HCT116 (cell line): ENCODE results near the gene RECK. TPM values are rescaled to one million over a fixed set of nuclear protein-coding genes. Genes with fewer than 3 reads are reported as not detected.

Experiments
- ATAC-seq: fragments of 200-7000 bp; cut with Tn5 transposase; 2 replicates; pipeline ENCODE4 v1.9.1; 2020; ENCODE audit warnings: mild to moderate bottlenecking, moderate library complexity
- BruUV-seq: library from RNA; stranded (reverse); fragments of 400-500 nt; replicated peaks from 2 replicates; lab custom pipeline; 2021; lab: Mats Ljungman, UMichigan
- CTCF ChIA-PET: fragments of 300-600 bp; sonication (Branson Sonifier 250); formaldehyde crosslinking; loops from one replicate; lab custom pipeline; 2021; ENCODE audit warnings: antibody characterized with exemption; lab: Charles Lee
- POLR2A ChIA-PET: fragments of 300-600, 350-600 bp; sonication (Branson Sonifier 250); formaldehyde crosslinking; loops from one replicate; lab custom pipeline; 2021; ENCODE audit warnings: antibody characterized with exemption; lab: Charles Lee
- RAD21 ChIA-PET, 2 experiments: fragments of 300-600 bp; sonication (Branson Sonifier 250); formaldehyde crosslinking; loops; one replicate each; lab custom pipeline; 2023; ENCODE audit warnings: low total read pairs in 2 of 2; ENCODE audit not compliant: uncharacterized antibody in 2 of 2, unreplicated experiment in 2 of 2, low non-redundant PET in 1 of 2; lab: Charles Lee
- DNase-seq: peaks from one replicate; pipeline ENCODE4 v3.0.0-alpha.2; 2010; ENCODE audit warnings: low read depth, low spot score
- H2AFZ ChIP-seq: fragments of 200-600 bp; shearing (Covaris generic), sonication (generic); 2 replicates; pipeline ENCODE4 v1.6.1; 2017; ENCODE audit warnings: low read depth, mixed run types, mixed read lengths, antibody characterized with exemption, low read length; ENCODE audit not compliant: poor library complexity, severe bottlenecking
- H3K27ac ChIP-seq: 2 replicates; pipeline ENCODE4 v1.5.1; 2012; ENCODE audit warnings: low read depth, low read length
- H3K27me3 ChIP-seq: fragments of 200-600 bp; sonication (generic); 2 replicates; pipeline ENCODE4 v1.6.1; 2016; ENCODE audit warnings: mixed run types, low read length, mixed read lengths; ENCODE audit not compliant: insufficient read depth
- H3K36me3 ChIP-seq, 2 experiments: fragments of 200-500 bp in 1 of 2; fragments of 200-600 bp in 1 of 2; sonication (Bioruptor generic) in 1 of 2; sonication (generic) in 1 of 2; 2 replicates each; pipeline versions ENCODE4 v1.5.1 to v1.6.1; 2014 to 2016; ENCODE audit warnings: low read length in 2 of 2, inconsistent platforms in 1 of 2, mixed read lengths in 1 of 2, mixed run types in 1 of 2; ENCODE audit not compliant: insufficient read depth in 2 of 2, control insufficient read depth in 1 of 2
- H3K4me1 ChIP-seq, 2 experiments: fragments of 200-600 bp in 1 of 2; sonication (generic) in 1 of 2; 2 replicates each; pipeline versions ENCODE4 v1.5.1 to v1.6.1; 2012 to 2017; ENCODE audit warnings: low read length in 2 of 2, inconsistent platforms in 1 of 2, mild to moderate bottlenecking in 1 of 2, mixed read lengths in 1 of 2, mixed run types in 1 of 2, moderate library complexity in 1 of 2; ENCODE audit not compliant: insufficient read depth in 2 of 2, control insufficient read depth in 1 of 2
- H3K4me2 ChIP-seq: fragments of 200-600 bp; sonication (generic); 2 replicates; pipeline ENCODE4 v1.6.1; 2017; ENCODE audit warnings: mixed run types, low read length, mixed read lengths
- H3K4me3 ChIP-seq, 2 experiments: fragments of 200-600 bp in 1 of 2; sonication (generic) in 1 of 2; replicated peaks in 1 of 2; 2 replicates each; pipeline ENCODE4 v1.5.1; 2011 to 2016; ENCODE audit warnings: low read length in 2 of 2, control low read depth in 1 of 2, low read depth in 1 of 2, mild to moderate bottlenecking in 1 of 2, mixed read lengths in 1 of 2, mixed run types in 1 of 2
- H3K79me2 ChIP-seq: fragments of 200-600 bp; sonication (generic); 2 replicates; pipeline ENCODE4 v1.6.1; 2017; ENCODE audit warnings: mild to moderate bottlenecking, mixed run types, low read length, moderate library complexity, mixed read lengths; ENCODE audit not compliant: insufficient read depth
- H3K9ac ChIP-seq: fragments of 200-600 bp; sonication (generic); 2 replicates; pipeline ENCODE4 v1.6.1; 2016; ENCODE audit warnings: low read length, mixed read lengths
- H3K9me2 ChIP-seq: fragments of 200-600 bp; sonication (generic), shearing (Covaris generic); 2 replicates; pipeline ENCODE4 v1.6.1; 2017; ENCODE audit warnings: mixed run types, mild to moderate bottlenecking, moderate library complexity; ENCODE audit not compliant: insufficient read depth
- H3K9me3 ChIP-seq, 2 experiments: fragments of 200-500 bp in 1 of 2; fragments of 200-600 bp in 1 of 2; sonication (Bioruptor generic) in 1 of 2; sonication (generic) in 1 of 2; 2 replicates each; pipeline ENCODE4 v1.6.1; 2014 to 2017; ENCODE audit warnings: low read length in 2 of 2, mixed read lengths in 2 of 2, inconsistent platforms in 1 of 2, low read depth in 1 of 2, mild to moderate bottlenecking in 1 of 2, mixed run types in 1 of 2, moderate library complexity in 1 of 2; ENCODE audit not compliant: control insufficient read depth in 1 of 2, insufficient read depth in 1 of 2
- H4K20me1 ChIP-seq: fragments of 200-600 bp; sonication (generic), shearing (Covaris generic); 2 replicates; pipeline ENCODE4 v1.6.1; 2017; ENCODE audit warnings: mixed run types, mild to moderate bottlenecking, moderate library complexity; ENCODE audit not compliant: insufficient read depth
- CBX3 ChIP-seq: IDR thresholded peaks from 2 replicates; pipeline ENCODE4 v1.6.1; 2012; ENCODE audit warnings: low read depth
- CEBPB ChIP-seq: IDR thresholded peaks from 2 replicates; pipeline ENCODE4 v1.6.1; 2012; ENCODE audit warnings: low read depth
- EGR1 ChIP-seq: IDR thresholded peaks from 2 replicates; pipeline ENCODE4 v1.6.1; 2012; ENCODE audit warnings: low read depth
- ELF1 ChIP-seq: IDR thresholded peaks from 2 replicates; pipeline ENCODE4 v1.6.1; 2012; ENCODE audit warnings: low read depth, borderline replicate concordance
- EZH2 ChIP-seq: fragments of 200-600 bp; sonication (generic); IDR thresholded peaks from 2 replicates; pipeline ENCODE4 v1.6.1; 2017; ENCODE audit warnings: antibody characterized with exemption, mixed run types
- JUND ChIP-seq: IDR thresholded peaks from 2 replicates; pipeline ENCODE4 v1.6.1; 2012
- POLR2A ChIP-seq: IDR thresholded peaks from 2 replicates; pipeline ENCODE4 v1.7.0; 2011; ENCODE audit warnings: borderline replicate concordance; ENCODE audit not compliant: insufficient read depth, insufficient read length; ENCODE audit errors: extremely low read depth
- POLR2AphosphoS5 ChIP-seq: IDR thresholded peaks from 2 replicates; pipeline ENCODE4 v1.6.1; 2011; ENCODE audit warnings: mild to moderate bottlenecking, low read depth, low read length, moderate library complexity
- REST ChIP-seq: IDR thresholded peaks from 2 replicates; pipeline ENCODE4 v1.6.1; 2012; ENCODE audit warnings: low read depth
- SIN3A ChIP-seq: IDR thresholded peaks from 2 replicates; pipeline ENCODE4 v1.6.1; 2012; ENCODE audit warnings: low read depth
- SP1 ChIP-seq: IDR thresholded peaks from 2 replicates; pipeline ENCODE4 v1.6.1; 2012; ENCODE audit warnings: low read depth
- TCF7L2 ChIP-seq: IDR thresholded peaks from 2 replicates; pipeline ENCODE4 v1.7.0; 2011; ENCODE audit warnings: borderline replicate concordance, inconsistent platforms; ENCODE audit not compliant: insufficient read depth, insufficient read length; ENCODE audit errors: extremely low read depth
- YY1 ChIP-seq: IDR thresholded peaks from 2 replicates; pipeline ENCODE4 v1.6.1; 2011; ENCODE audit warnings: low read length, low read depth, moderate library complexity, mild to moderate bottlenecking; ENCODE audit not compliant: insufficient replicate concordance; ENCODE audit errors: extremely low read depth
- ZFX ChIP-seq: fragments of 450-650 bp; IDR thresholded peaks from 2 replicates; pipeline ENCODE4 v1.6.1; 2017
- ZNF274 ChIP-seq: fragments of 200-500 bp; sonication (Bioruptor generic); IDR thresholded peaks from 2 replicates; pipeline ENCODE4 v1.6.1; 2014; ENCODE audit warnings: mild to moderate bottlenecking, low read depth, low read length, inconsistent platforms
- intact Hi-C: fragments of 100-400 bp; cut with micrococcal nuclease; formaldehyde crosslinking; loops from 2 replicates; pipeline ENCODE4 v1.10.0; 2022
- total RNA-seq: library from RNA; stranded (reverse); gene quantifications from one replicate; pipeline ENCODE4 v1.2.1, GENCODE V29; 2021; ENCODE audit not compliant: unreplicated experiment
- TF ChIP-seq, protein P1 (sequence below): IDR thresholded peaks from 2 replicates; pipeline ENCODE4 v1.6.1; 2012
- TF ChIP-seq, protein P2 (sequence below): IDR thresholded peaks from 2 replicates; pipeline ENCODE4 v1.6.1; 2012
- TF ChIP-seq, protein P3 (sequence below), 3 experiments: fragments of 200-600 bp in 1 of 3; sonication (generic) in 1 of 3; IDR thresholded peaks in 2 of 3; conservative IDR thresholded peaks in 1 of 3; 2 replicates each; pipeline ENCODE4 v1.5.1; 2012 to 2017; ENCODE audit warnings: low read depth in 2 of 3, low read length in 2 of 3, antibody characterized with exemption in 1 of 3, borderline replicate concordance in 1 of 3, control low read depth in 1 of 3, mild to moderate bottlenecking in 1 of 3, mixed read lengths in 1 of 3, mixed run types in 1 of 3, moderate library complexity in 1 of 3; ENCODE audit not compliant: insufficient read depth in 1 of 3

Gene RECK
- total RNA-seq, 1 experiment from 2014 or later = 3.8 TPM

- intact Hi-C loops = no loop called here
- H3K79me2 ChIP-seq = no peaks in the 10 kb centered on the region
Observed at GRCh38 chr9:36040271-36040925, 3.7 kb downstream of the RECK start.

More at GRCh38 chr9:36040271-36040925, 3.7 kb downstream of the RECK start:
- TF ChIP-seq REST = no peak
- TF ChIP-seq YY1 = no peak
- no peak for TF ChIP-seq EGR1
- TF ChIP-seq, protein P1, sequence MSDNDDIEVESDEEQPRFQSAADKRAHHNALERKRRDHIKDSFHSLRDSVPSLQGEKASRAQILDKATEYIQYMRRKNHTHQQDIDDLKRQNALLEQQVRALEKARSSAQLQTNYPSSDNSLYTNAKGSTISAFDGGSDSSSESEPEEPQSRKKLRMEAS = no peak
- TF ChIP-seq SP1 = no peak
- TF ChIP-seq ZFX = no peak
- TF ChIP-seq ELF1 = no peak
- TF ChIP-seq POLR2A = no peak
- no peak for TF ChIP-seq CEBPB
- TF ChIP-seq CBX3 = no peak
- TF ChIP-seq JUND = no peak
- no peak for TF ChIP-seq ZNF274
- TF ChIP-seq SIN3A = no peak
- no peak for TF ChIP-seq EZH2
- TF ChIP-seq, protein P2, sequence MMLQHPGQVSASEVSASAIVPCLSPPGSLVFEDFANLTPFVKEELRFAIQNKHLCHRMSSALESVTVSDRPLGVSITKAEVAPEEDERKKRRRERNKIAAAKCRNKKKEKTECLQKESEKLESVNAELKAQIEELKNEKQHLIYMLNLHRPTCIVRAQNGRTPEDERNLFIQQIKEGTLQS = no peak
- TF ChIP-seq POLR2AphosphoS5 = no peak
- no peak for TF ChIP-seq TCF7L2
- TF ChIP-seq, protein P3, sequence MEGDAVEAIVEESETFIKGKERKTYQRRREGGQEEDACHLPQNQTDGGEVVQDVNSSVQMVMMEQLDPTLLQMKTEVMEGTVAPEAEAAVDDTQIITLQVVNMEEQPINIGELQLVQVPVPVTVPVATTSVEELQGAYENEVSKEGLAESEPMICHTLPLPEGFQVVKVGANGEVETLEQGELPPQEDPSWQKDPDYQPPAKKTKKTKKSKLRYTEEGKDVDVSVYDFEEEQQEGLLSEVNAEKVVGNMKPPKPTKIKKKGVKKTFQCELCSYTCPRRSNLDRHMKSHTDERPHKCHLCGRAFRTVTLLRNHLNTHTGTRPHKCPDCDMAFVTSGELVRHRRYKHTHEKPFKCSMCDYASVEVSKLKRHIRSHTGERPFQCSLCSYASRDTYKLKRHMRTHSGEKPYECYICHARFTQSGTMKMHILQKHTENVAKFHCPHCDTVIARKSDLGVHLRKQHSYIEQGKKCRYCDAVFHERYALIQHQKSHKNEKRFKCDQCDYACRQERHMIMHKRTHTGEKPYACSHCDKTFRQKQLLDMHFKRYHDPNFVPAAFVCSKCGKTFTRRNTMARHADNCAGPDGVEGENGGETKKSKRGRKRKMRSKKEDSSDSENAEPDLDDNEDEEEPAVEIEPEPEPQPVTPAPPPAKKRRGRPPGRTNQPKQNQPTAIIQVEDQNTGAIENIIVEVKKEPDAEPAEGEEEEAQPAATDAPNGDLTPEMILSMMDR (IDR thresholded peaks at IDR 0.05 in 2 of 3, conservative IDR thresholded peaks at IDR 0.05 in 1 of 3; ENCODE audit: borderline replicate concordance in 1 of 3, insufficient read depth in 1 of 3, low read depth in 2 of 3, low read length in 2 of 3) = no peak
- RAD21 ChIA-PET = no interaction called here
- H3K4me1 ChIP-seq = peaks cover 0 to 13% of the 10 kb centered on the region in 2 experiments; a peak in 2 of 4 replicates
- ATAC-seq (no peak), DNase-seq (no peak)
- no peak overlapping the region for H3K4me3 ChIP-seq
- H3K36me3 ChIP-seq = no peaks in the 10 kb centered on the region
- POLR2A ChIA-PET = no interaction called here
- no TSS peak for BruUV-seq
- no peak overlapping the region for H3K27ac ChIP-seq
- no peaks in the 10 kb centered on the region for H4K20me1 ChIP-seq
- H2AFZ ChIP-seq = no peak overlapping the region
- H3K9me3 ChIP-seq = no peaks in the 10 kb centered on the region
- H3K9ac ChIP-seq = no peak overlapping the region
- no peaks in the 10 kb centered on the region for H3K9me2 ChIP-seq
- H3K4me2 ChIP-seq = no peak overlapping the region
- CTCF ChIA-PET = interaction anchor here (1.1 kb wide), 1 partner anchor 95 kb away, joined by 3 read pairs; no protein-coding TSS in a partner anchor
- no peaks in the 10 kb centered on the region for H3K27me3 ChIP-seq
